Stimulated activated CD8-positive, alpha-beta memory T cell treated with anti-CD3 and anti-CD28 coated beads, Interleukin-12 subunit alpha, Interleukin-12 subunit beta, amount 100 ng/mL, for 24 hours (primary cell): ENCODE data around the gene LMF2.

Experiments
- DNase-seq: peaks from one replicate; pipeline ENCODE4 v3.0.0-alpha.2; 2020; ENCODE audit errors: extremely low read depth

Gene LMF2

DNA sequence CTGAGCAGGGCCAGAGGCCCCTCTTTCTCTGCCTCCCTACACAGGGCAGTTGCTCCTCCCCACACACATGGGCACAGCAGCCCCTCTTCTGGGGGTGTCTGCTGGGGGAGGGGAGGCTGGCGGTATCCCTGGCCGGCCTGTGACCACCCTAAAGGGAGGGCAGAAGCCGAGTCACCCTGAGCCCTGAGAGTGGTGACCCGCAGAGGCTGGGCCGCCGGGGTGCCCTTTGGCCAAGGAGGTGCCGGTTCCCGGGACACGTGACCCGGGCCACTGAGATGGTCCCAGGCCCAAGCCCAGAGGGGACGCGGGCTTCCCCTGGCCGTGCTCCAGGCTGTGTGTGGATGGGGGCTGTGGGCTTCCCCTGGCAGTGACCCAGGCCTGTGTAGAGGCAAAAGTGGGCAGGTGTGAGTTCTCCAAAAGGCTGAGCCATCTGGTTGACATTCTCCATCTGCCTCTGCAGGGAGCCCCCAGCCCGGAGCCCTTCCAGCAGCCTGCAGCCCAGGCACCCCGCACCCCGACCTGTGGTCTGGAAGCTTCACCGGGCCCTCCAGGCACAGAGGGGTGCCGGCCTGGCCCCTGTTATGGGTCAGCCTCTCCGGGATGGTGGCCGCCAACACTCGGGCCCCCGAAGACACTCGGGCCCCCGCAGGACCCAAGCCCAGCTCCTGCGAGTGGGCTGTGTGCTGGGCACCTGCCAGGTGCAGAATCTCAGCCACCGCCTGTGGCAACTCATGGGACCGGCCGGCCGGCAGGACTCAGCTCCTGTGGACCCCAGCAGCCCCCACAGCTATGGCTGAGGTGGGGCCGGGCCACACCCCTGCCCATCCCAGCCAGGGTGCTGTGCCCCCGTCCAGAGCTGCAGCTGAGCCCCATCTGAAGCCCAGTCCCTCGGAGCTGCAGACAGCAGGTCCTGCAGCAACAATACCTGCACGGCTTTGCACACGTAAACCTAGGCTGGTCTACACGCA, 25.1 kb downstream of the LMF2 start:
- DNase-seq = no peak

DNA sequence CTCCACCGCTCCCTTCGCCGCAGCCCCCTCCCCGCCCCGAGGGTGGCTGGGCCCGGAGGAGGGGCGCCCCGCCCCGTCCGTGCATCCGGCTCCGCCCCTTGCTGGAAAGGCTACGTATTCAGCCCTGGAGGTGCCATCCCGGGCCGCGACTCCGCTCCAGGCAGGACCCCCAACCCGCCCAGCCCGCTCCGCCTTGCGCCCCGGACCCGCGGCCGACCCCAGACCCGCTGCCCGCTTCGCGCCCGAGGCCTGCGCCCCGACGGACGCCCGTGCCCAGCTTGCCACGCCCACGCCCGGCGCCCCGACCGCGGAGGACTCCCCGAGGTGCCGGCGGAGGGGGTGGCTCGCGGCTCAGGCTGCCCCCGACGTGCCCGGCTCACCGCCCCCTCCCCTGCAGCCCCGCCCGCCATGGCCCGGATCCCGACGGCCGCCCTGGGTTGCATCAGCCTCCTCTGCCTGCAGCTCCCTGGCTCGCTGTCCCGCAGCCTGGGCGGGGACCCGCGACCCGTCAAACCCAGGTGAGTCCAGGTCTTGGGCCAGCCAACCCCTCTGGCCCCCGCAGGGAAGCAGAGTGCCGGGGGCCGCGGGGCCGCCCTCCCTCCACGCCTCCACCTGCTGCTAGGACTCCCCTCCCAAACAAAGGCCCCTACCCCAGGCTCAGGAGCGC, 25.9 kb downstream of the LMF2 start, which contains the start of gene ADM2:
ADM2 (plus strand) TSS at position 104 of the 667 bp plus-strand sequence; CDS start at position 409, 305 bp downstream.
- DNase-seq = peak; percentile 25

DNA sequence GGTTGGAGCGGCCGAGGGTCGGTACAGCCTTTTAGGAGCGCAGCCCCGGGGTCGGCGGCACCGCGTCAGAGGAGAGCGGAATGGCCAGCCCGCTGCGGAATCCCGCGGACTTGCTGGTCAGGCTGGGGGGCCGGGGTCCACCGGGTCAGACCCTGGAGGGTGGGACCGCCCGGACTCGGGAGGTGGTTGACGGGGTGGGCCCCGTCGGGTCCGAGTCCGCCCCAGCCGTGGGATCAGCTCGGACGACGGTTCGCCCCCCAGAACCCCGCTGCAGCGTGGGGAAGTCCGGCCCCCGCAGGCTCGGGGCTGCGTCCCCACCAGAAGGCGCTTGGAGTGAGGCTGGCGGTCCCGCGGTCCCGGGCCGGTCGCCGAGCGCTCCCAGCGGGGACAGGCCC, 26.5 kb downstream of the LMF2 start:
- DNase-seq = no peak

DNA sequence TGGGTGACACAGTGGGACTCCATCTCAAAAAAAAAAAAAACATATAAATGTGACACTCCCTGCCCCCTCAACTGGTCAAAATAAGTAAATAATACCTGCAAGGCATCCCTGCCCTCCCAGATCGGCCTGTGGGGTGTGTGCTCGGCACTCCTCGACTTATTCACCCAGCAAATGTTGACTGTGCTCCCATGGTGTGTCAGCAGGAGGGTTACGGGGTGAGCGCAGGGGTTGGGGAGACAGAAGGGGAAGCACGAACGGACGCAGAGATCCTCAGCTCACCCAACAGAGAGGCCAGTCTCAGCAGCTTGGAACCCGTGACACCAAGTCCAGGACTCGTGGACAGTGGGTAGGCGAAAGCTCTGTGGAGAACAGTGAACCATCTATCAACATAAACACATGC, 27.8 kb downstream of the LMF2 start:
- DNase-seq = no peak

DNA sequence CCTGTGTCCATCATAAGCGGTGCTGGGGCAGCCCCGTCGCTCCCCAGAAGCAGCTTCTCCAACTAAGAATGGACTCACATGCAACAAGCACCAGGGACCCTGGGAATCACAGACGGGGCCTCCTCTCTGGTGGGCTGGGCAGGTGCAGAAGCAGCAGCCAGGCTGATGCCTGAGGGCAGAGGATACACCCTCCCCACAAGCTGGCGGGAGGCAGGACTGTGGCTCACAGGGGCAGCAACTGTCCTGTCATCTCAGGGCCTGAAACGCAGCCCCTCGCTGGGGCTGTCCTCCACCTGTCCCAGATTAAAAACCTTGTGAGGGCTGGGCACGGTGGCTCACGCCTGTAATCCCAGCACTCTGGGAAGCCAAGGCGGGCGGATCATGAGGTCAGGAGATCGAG, 29.6 kb downstream of the LMF2 start:
- no peak for DNase-seq

DNA sequence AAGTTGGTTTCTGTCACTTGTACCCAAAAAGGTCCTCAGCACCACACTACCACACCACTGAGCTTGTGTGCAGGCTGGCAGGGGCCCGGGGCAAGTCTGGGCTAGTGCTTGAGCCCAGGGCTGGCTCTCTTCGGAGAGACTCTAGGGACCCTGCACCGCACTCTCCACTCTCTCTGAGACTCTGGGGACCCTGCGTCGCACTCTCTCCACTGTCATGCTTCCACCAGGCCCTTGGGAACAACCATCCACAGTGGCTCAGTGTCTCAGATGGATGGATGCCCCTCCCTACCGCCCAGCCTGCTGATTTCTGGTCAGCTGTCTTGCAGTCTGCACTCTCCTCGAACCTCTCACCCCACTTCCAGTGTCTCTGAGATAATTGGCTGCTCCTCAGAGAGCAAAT, 30.6 kb downstream of the LMF2 start:
- DNase-seq = no peak

DNA sequence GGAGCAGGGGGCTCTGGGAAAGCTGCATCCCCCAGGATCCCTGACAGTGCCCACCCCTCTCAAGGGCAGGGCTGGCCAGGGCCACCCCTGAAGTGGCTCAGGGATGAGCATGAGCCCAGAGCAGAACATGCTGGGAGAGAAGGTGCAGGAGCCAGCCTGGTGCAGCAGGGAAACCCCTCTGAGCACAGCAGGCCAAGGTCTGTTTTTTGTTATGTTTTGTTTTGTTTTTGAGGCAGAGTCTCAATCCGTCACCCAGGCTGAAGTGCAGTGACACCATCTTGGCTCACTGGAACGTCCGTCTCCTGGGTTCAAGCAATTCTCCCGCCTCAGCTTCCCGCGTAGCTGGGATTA, 31.9 kb downstream of the LMF2 start:
- DNase-seq = no peak

DNA sequence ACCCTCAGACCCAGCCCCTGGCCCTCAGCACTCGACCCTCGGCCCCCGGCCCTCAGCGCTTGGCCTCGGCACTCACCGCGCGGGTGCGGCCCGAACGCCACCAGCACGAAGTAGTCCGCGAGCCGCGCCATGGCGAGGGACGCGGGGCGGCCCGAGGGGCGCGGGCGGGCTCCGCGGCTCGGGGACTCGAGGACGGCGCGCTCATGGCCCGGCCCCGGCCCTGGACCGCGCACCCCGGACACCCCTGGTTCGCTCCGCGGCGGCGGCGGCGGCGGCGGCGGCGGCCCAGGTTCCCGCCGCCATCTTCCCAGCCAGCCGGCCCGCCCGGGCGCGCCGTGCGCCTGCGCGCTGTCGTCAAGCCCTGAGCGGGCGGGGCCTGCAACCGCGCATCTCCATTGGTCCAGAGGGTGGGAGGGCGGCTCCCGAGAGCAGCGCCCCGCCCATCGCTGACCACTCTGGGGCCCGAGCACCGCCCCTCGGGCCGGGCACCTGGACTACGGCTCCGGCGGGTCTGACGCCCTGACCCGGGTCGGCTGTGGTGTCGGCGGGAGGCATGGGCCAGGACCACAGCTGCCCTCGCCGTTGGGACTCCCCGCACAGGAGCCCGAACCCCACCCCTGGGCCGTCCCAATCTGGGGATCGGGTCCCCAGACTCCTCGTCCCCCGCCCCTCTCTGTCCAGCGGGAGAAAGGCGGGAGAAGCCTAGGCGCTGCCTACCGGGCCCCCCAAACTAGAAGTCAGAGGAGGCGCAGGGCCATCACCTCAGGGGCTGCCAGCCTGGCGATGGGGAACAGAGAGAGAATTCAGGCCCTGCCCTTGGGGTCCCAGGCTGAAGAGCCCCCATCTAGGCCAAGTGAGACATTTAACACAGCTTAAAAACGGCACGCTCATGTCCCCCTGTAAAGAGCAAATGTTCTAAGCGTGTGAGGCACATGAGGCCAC, 32.5 kb downstream of the LMF2 start, which contains the start of gene SBF1:
SBF1 (minus strand) TSS at position 326 of the 942 bp plus-strand sequence; CDS start at position 131, 195 bp downstream.
- DNase-seq = peak; percentile 73

DNA sequence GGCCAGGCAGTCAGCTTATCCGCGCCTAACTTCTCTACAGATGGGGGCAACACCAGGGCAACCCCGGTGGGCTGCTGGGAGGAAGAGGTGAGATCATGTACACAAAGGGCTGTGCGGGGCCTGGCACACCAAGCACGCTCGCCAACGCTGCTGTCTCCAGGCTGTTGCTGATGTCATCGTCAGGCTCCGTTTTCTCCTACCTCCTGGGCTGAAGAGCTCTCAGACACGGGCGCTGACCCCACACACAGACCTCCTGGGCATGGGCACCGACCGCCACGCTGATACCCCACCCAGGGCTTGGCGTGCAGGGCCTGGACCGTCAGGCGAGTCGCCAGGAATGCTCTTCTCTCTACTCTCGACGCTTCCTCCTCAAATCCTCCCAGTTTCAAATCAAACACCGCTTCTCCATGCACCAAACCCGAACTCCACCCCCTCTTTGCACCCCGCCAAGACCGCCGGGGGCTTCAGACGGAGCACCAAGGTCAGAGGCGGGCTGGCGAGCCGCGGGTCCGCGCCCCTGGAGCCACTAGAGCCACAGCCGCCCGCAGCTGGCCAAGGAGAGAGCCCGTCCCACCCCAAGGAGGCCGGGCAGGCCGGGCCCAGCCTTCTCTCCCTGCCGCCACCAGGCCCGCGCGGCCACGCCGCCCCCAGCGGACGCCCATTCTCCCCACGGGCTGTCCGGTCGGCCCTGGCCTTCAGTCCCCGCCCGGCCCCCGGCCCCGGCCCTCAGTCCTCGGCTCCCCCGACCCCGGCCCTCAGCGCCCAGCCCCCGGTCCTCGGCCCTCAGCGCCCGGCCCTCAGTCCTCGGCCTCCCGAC, 33.4 kb downstream of the LMF2 start:
- DNase-seq = no peak

DNA sequence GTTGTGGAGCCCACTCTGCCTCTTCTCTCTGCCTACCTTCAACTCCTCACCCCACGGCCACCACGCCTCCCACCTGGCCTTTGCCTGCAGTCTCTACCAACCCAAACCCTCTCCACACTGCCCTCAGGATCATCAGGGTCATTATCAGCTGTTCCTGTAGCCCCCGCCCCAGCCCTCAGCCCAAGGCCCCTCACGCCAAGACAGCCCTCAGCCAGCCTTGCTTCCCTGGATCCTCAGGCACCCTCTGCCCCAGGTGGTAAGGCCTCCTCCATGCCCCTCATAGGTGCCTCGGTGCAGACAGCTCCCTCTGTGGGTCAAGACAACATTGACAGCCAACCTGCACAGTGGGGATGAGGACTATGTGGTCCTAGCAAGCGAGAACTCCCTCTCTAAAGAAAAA, 34.4 kb downstream of the LMF2 start:
- DNase-seq = no peak

DNA sequence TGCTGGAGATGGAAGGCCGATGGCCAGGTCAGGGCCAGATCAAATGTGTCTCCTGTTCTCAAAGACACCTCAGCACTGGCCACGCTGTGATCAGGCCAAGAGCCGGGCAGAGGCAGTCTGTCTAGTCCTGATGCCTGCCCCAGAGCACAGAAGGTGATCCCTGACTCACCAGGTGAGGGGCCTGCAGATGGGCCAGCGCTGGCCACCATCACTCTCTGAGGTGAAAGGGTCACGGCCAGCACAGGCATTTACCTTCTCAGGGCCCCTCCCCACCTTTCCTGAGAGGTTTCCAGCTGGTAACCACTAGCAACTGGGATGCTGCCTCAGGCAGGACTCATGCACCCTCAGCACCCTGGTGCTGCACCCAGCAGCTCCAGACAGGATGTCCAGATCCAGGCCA, 35.5 kb downstream of the LMF2 start:
- DNase-seq = no peak

DNA sequence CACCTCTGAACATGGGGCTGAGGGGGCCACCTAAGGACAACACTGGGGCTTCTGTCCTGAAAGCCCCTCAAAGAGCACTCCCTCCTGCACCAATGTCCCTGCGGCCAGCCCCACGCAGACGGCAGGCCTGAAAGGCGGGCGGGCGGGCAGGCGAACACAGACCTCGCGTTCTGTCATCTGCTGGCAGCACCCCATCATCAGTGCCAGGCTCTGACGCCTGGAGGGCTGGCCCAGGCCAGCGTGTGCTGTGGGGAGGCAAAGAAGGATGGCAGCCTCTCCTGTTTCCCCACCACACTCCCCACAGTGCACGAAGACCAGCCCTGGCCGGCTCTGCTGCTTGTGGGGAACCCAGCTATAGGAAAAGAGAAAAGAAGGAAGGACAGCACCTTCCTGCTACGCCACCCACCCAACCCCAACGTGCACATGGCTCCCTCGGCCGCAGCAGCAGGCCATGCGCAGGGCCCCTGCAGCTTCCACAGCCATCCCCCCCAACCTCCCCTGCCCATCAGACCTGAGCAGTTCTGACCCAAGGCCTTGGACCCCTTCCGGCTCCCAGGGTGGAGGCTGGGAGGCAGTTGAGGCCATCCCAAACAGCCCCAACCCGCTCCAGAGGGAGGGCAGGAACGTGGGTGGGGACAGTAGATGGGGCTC, 36.2 kb downstream of the LMF2 start:
- DNase-seq = no peak

DNA sequence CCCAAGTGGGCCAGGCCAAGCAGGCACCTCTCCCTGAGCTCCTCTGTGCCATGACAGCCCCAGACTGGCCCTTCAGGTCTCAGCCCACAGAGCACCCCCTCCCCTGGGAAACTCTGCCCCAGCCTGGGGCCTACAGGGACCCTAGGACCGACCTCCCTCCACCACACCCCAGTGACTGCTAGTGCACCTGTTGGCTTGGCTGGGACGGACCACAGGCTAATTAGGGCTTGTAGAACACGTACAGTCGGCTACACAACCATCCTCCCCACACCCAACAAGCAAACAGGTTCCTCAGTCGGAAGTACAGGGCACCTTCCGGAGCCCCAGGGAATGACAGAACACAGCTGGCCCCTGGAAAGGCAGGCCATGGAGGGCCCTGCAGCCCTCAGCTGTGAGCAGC, 37.0 kb downstream of the LMF2 start:
- no peak for DNase-seq

DNA sequence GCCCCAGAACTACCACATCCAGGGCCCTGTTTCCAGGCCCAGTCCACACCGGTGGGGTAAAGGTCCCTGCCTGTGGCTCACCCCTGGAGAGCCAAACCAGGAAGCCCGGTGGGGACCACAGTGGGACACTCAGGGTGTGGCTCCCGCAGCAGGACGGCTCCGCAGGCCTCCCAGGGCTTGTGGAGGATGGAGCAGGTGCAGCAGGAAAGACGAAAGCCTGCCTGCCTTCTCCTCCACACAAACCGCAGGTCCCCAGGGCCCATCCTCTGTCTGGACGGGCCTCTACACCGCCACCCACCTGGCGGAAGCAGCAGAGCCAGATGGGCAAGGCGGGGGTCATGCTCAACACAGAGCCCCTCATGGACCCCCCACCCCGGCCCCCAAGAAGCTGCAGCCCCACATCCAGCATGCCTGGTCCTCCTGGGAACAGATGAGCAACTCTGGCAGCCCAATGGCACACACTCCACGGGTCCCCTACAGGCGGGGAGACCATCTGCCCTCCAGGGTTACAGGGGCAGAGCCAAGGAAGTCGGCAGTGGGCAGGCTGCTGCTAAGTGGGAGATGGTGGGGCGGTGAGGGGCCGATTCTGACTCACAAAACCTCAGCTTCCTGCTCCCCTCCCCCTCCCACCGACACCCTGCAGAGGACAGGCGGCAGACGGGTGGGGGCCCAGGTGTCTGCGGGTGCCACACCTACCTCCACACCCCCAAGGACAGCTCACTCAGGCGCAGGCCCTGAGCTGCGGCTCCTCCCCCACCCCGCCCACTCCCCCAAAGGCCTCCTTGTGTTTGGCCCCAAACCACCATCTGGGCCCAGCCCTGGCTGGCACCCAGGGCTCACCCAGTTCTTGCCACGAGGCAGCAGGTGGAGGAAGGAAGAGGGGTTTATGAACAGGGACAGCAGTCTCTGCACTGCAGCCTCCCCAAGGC, 37.9 kb downstream of the LMF2 start:
- DNase-seq = peak; percentile 90

DNA sequence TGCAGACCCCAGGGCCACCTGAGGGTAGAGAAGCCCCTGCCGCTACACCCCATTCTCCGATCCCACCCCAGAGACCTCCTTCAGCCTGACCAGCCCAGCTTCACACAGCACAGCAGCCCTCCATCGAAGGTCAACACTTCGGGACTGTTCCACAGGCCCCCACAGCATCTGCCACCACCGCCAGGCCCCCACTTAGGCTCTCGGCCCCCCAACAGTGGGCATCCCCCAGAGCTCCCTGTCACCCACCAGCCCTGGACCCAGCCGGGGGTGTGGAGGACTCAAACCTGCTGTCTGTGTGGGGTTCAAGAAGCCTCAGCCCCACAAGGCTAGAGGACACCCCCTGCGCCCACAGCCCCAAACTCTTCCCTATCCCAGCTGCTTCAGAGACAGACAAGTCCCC, 38.9 kb downstream of the LMF2 start:
- DNase-seq = no peak

DNA sequence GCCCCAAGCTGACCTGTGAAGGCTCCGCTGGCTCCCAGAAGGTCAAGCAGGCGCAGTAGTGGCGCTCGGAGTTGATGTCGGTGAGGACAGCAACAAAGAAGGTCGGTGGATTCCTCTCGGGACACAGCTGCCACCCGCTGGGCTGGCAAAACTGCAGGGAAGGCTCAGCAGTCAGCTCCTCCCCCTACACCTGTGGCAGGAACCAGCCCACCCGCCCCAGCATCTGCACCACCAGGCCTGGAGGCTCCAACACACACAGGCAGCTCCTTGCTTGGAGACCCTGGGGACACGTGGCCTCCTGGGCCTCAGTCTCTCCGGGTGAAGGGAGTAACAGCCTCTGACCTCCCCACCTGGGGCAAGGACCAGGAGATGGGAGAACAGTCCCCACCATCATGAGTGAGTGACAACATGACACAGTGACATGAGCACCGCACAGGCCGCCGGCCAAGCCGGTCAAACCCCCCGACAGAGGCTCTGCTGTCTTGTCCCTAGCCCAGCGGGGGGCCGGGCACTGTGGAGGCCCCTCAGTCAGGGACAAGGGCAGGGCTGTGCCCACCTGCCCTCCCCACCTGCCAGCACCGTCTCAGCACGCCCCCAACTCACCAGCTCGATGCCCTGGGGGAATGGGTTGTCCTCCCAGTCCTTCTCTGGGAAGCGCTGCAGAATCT, 39.6 kb downstream of the LMF2 start:
- DNase-seq = no peak

DNA sequence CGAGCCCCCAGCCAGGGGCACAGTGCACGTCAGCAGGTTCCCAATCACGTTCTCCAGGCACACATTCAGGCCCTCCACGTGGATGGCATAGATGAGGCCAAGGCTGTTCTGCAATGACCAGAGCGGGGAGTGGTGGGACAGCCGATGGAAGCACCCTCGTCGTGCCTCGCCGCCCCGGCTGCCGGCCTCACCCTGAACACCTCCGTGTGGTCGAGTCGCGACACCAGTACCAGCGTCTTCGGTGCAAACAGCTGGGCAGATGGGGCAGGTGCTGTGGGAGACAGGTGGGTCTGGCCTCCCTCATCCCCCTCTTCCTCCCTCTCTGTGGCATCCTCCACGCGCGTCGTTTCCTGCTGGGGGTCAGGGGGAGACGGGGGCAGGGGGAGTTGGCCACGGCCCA, 40.2 kb downstream of the LMF2 start:
- DNase-seq = no peak

DNA sequence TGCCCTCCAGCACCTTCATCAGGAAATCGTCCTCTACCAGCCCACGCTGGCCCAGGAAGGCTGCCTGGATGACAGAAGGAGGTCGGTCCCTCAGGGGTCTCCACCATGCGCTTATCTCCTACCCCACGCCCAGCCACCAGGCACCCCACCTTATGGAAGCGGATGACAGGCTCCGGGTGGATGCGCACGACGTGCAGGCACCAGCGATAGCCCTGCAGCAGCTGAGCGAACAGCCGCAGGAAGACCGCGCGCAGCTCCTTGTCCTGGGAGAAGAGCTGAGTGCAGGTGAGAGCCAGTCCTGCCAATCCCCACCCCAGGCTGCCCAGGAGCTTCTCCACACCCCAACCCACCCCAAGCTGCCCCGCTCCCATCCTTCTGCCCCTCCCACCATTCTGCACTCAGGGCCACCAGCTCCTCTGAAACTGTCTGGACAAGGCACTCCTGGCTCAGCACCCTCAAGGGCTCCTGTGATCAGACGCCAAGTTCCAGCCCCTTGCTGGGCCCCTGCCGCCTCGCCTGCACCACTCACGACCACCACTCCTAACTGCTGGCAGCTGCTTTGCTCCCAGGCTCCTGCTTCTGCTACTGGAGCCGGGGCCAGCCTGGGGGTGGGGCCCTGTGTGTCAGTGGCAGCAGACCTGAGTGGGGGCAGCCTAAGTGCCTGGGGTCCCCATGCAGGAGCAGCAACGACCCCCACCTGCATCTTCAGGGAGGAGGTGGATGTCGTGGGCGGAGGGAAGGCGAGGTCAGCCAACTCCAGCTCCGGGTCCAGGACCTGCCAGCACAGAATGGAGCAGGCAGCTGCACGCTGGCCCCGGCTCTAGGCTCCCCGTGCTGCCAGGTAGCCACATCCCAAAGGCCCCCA, 42.2 kb downstream of the LMF2 start:
- DNase-seq = no peak
